HepG2 (cell line): ENCODE results near the gene MEIOB. TPM values are rescaled to one million over a fixed set of nuclear protein-coding genes. Genes with fewer than 3 reads are reported as not detected.

Experiments
- ATAC-seq: fragments of 200-7000 bp; cut with Tn5 transposase; 3 replicates; pipeline ENCODE4 v1.9.1; 2020; ENCODE audit warnings: mild to moderate bottlenecking, moderate library complexity
- BruUV-seq: library from RNA; stranded (reverse); fragments of 400-500 nt; replicated peaks from 2 replicates; lab custom pipeline; 2021; lab: Mats Ljungman, UMichigan
- CTCF ChIA-PET: fragments of 300-600 bp; formaldehyde crosslinking; extraction: SDS; loops from one replicate; lab custom pipeline; 2021; ENCODE audit warnings: low total read pairs, inconsistent platforms, low intra/inter-chr PET ratio; lab: Yijun Ruan, JAX
- POLR2A ChIA-PET: fragments of 350-600 bp; sonication (Branson Sonifier 250); formaldehyde crosslinking; loops from one replicate; lab custom pipeline; 2020; ENCODE audit warnings: antibody characterized with exemption, inconsistent platforms; lab: Yijun Ruan, JAX
- DNase-seq: peaks from one replicate; pipeline ENCODE4 v3.0.0-alpha.2; 2015; ENCODE audit warnings: low spot score
- FAIRE-seq: peaks from 3 replicates; lab custom pipeline; 2011; peaks lifted over from hg19 to GRCh38; lab: Jason Lieb, UNC
- H2AFZ ChIP-seq: one replicate; pipeline ENCODE4 v1.6.1; 2011; ENCODE audit warnings: low read length, inconsistent platforms
- H3K27ac ChIP-seq: fragments of 300-600 bp; 3 replicates; pipeline ENCODE4 v1.8.0; 2011; ENCODE audit warnings: mixed run types, mild to moderate bottlenecking, mixed read lengths, low read length, inconsistent platforms; ENCODE audit not compliant: insufficient read depth; ENCODE audit errors: extremely low read length
- H3K27me3 ChIP-seq, 2 experiments: fragments of 200-600 bp in 1 of 2; 2 replicates in 1 of 2; 3 replicates in 1 of 2; pipeline versions ENCODE4 v1.6.0 to v1.8.0; 2011; ENCODE audit warnings: low read length in 2 of 2, mild to moderate bottlenecking in 2 of 2, moderate library complexity in 2 of 2, inconsistent platforms in 1 of 2; ENCODE audit not compliant: insufficient read depth in 2 of 2, control insufficient read depth in 1 of 2
- H3K36me3 ChIP-seq, 2 experiments: fragments of 200-600 bp in 1 of 2; replicated peaks in 1 of 2; 2 replicates in 1 of 2; 3 replicates in 1 of 2; pipeline versions ENCODE4 v1.5.1 to v1.8.0; 2011; ENCODE audit warnings: low read length in 2 of 2, inconsistent platforms in 1 of 2; ENCODE audit not compliant: insufficient read depth in 2 of 2, control insufficient read depth in 1 of 2
- H3K4me1 ChIP-seq: 2 replicates; pipeline ENCODE4 v1.5.1; 2012; ENCODE audit warnings: low read length, inconsistent platforms; ENCODE audit not compliant: insufficient read depth
- H3K4me2 ChIP-seq: 2 replicates; pipeline ENCODE4 v1.6.0; 2011; ENCODE audit warnings: low read depth, low read length, inconsistent platforms
- H3K4me3 ChIP-seq, 3 experiments: fragments of 200-600 bp in 1 of 3; sonication (generic), shearing (Covaris generic) in 1 of 3; replicated peaks in 1 of 3; 2 replicates each; pipeline ENCODE4 v1.5.1; 2011 to 2016; ENCODE audit warnings: low read length in 3 of 3, inconsistent platforms in 2 of 3, low read depth in 2 of 3, mild to moderate bottlenecking in 2 of 3, control low read depth in 1 of 3, mixed read lengths in 1 of 3; ENCODE audit not compliant: insufficient read depth in 1 of 3
- H3K79me2 ChIP-seq: one replicate; pipeline ENCODE4 v1.6.1; 2011; ENCODE audit warnings: low read length, inconsistent platforms; ENCODE audit not compliant: insufficient read depth
- H3K9ac ChIP-seq: 2 replicates; pipeline ENCODE4 v1.6.0; 2011; ENCODE audit warnings: mild to moderate bottlenecking, low read depth, low read length, inconsistent platforms; ENCODE audit not compliant: insufficient read depth
- H3K9me3 ChIP-seq: 2 replicates; pipeline ENCODE4 v1.5.1; 2012; ENCODE audit warnings: mild to moderate bottlenecking, low read length
- H4K20me1 ChIP-seq: 2 replicates; pipeline ENCODE4 v1.6.0; 2011; ENCODE audit warnings: inconsistent platforms, mild to moderate bottlenecking, low read length, moderate library complexity; ENCODE audit not compliant: insufficient read depth
- MLLT10 ChIP-seq: sonication (generic); formaldehyde crosslinking; IDR thresholded peaks from 2 replicates; pipeline ENCODE4 v1.4.0; 2020; ENCODE audit warnings: missing genetic modification reagents
- MTF1 ChIP-seq: sonication (generic); formaldehyde crosslinking; IDR thresholded peaks from 2 replicates; pipeline ENCODE4 v1.5.0; 2020; ENCODE audit warnings: missing genetic modification reagents
- SMAD9 ChIP-seq: sonication (generic); formaldehyde crosslinking; IDR thresholded peaks from 2 replicates; pipeline ENCODE4 v1.5.1; 2020; ENCODE audit warnings: mild to moderate bottlenecking, missing genetic modification reagents
- ZNF101 ChIP-seq: sonication (generic); formaldehyde crosslinking; IDR thresholded peaks from 2 replicates; pipeline ENCODE4 v1.4.0; 2020; ENCODE audit warnings: mild to moderate bottlenecking, low read depth, missing genetic modification reagents, borderline replicate concordance
- ZNF142 ChIP-seq: sonication (generic); formaldehyde crosslinking; IDR thresholded peaks from 2 replicates; pipeline ENCODE4 v1.4.0; 2020; ENCODE audit warnings: missing genetic modification reagents
- ZNF224 ChIP-seq: sonication (generic); formaldehyde crosslinking; IDR thresholded peaks from 2 replicates; pipeline ENCODE4 v1.5.0; 2020; ENCODE audit warnings: mild to moderate bottlenecking, missing genetic modification reagents
- ZNF576 ChIP-seq: sonication (generic); formaldehyde crosslinking; IDR thresholded peaks from 2 replicates; pipeline ENCODE4 v1.4.0; 2020; ENCODE audit warnings: mild to moderate bottlenecking, missing genetic modification reagents
- ZNF580 ChIP-seq: IDR thresholded peaks from 2 replicates; pipeline ENCODE4 v1.6.1; 2016; ENCODE audit warnings: low read depth, borderline replicate concordance
- ZNF766 ChIP-seq: sonication (generic); formaldehyde crosslinking; IDR thresholded peaks from 2 replicates; pipeline ENCODE4 v1.5.0; 2020; ENCODE audit warnings: missing genetic modification reagents, borderline replicate concordance
- ZSCAN20 ChIP-seq: sonication (generic); formaldehyde crosslinking; IDR thresholded peaks from 2 replicates; pipeline ENCODE4 v1.4.0; 2020; ENCODE audit warnings: missing genetic modification reagents, mild to moderate bottlenecking, borderline replicate concordance
- ZSCAN25 ChIP-seq: sonication (generic); formaldehyde crosslinking; IDR thresholded peaks from 2 replicates; pipeline ENCODE4 v1.8.0; 2022; ENCODE audit warnings: mild to moderate bottlenecking, missing genetic modification reagents
- WGBS: methylation state at CpG from one replicate; pipeline ENCODE4 v1.1.6; 2017; ENCODE audit warnings: low lambda C conversion rate; 5-methylcytosine and 5-hydroxymethylcytosine counted together
- in situ Hi-C: cut with HindIII; loops from 2 replicates; pipeline ENCODE4 v1.10.0; 2017; ENCODE audit warnings: low pct_unique_long_range_greater_than_20kb; ENCODE audit not compliant: extremely low pct_ligation_motif_present
- intact Hi-C: fragments of 100-400 bp; cut with micrococcal nuclease; formaldehyde crosslinking; loops from one replicate; pipeline ENCODE4 v1.10.0; 2022; ENCODE audit not compliant: unreplicated experiment
- polyA plus RNA-seq, 8 experiments: library from polyadenylated mRNA; depleted of rRNA in 3 of 8; stranded (reverse) in 7 of 8; unstranded in 1 of 8; fragments of >200 nt; fragmentation: Illumina TruSeq in 4 of 8; extraction: Trizol in 4 of 8; gene quantifications; 2 replicates each; pipeline versions ENCODE4 v1.2.1 to v1.2.3, GENCODE V29; 2011 to 2016; ENCODE audit warnings: low read depth in 4 of 8, missing spikeins in 1 of 8, mixed read lengths in 1 of 8; ENCODE audit not compliant: insufficient read depth in 1 of 8
- total RNA-seq, 5 experiments: library from RNA; depleted of rRNA; stranded (reverse); fragments of >200 nt; fragmentation: Illumina TruSeq; extraction: Trizol; gene quantifications; 2 replicates each; pipeline ENCODE4 v1.2.3, GENCODE V29; 2016; ENCODE audit warnings: low read depth in 1 of 5

Gene MEIOB
- total and polyA plus RNA-seq, 2 of the 13 experiments (the other 11 are each of a cell fraction or from before 2014, with no cell fraction given), result 0.17 TPM; not detected in 1

GRCh38 chr16:1913327-1914083 lies 41.5 kb upstream of the MEIOB start (continued):
- no peak for TF ChIP-seq ZNF101 (CRISPR knock-in tag)
- TF ChIP-seq SMAD9 (CRISPR knock-in tag), result no peak
- no peak for TF ChIP-seq MTF1 (CRISPR knock-in tag)
- TF ChIP-seq MLLT10 (CRISPR knock-in tag), result no peak
- peak; percentile 95 for TF ChIP-seq ZSCAN25 (CRISPR knock-in tag)
- no peak for TF ChIP-seq ZSCAN20

GRCh38 chr16:1912215-1912543 lies 40.2 kb upstream of the MEIOB start:
- H3K4me1 ChIP-seq, result peaks cover 9% of the 10 kb centered on the region
- H3K36me3 ChIP-seq, result no peaks in the 10 kb centered on the region
- ChIA-PET POLR2A (interaction anchor here (0.6 kb wide), 1 partner anchor 109 kb away, joined by 3 read pairs; no protein-coding TSS in a partner anchor), CTCF (no interaction called here)
- no peaks in the 10 kb centered on the region for H3K79me2 ChIP-seq
- H3K27me3 ChIP-seq, result peaks cover 29 to 71% of the 10 kb centered on the region in 2 experiments
- H4K20me1 ChIP-seq, result no peaks in the 10 kb centered on the region
- no peak for FAIRE-seq
- no peak for TF ChIP-seq ZNF766 (CRISPR knock-in tag)
- TF ChIP-seq ZNF224, result no peak
- no peak for TF ChIP-seq ZNF142
- no peak for TF ChIP-seq ZNF580 (CRISPR knock-in tag)
- no peak for TF ChIP-seq ZNF576 (CRISPR knock-in tag)
- TF ChIP-seq, all 625 proteins: peak for 0
- intact Hi-C loops (no loop called here), in situ Hi-C loops (no loop called here)
- no peak overlapping the region for H3K4me2 ChIP-seq
- no peak overlapping the region for H3K4me3 ChIP-seq
- WGBS, result 26% methylated on average over 4 of the region's 17 CpGs
- no TSS peak for BruUV-seq
- no peak overlapping the region for H3K9ac ChIP-seq
- H3K9me3 ChIP-seq, result no peaks in the 10 kb centered on the region
- no peak for DNase-seq
- ATAC-seq, result no peak
- H2AFZ ChIP-seq, result no peak overlapping the region
- H3K27ac ChIP-seq, result no peak overlapping the region
